ENCODE data around the gene TSPAN15.
A peak's percentile ranks its signal among the peaks of the same experiment; 100 is the strongest.
"Not testable (repeated sequence)": the region's sequence is repeated elsewhere in the genome, so short reads cannot be mapped to it uniquely, and the experiment has no call there.

The TSPAN15 gene

DNA sequence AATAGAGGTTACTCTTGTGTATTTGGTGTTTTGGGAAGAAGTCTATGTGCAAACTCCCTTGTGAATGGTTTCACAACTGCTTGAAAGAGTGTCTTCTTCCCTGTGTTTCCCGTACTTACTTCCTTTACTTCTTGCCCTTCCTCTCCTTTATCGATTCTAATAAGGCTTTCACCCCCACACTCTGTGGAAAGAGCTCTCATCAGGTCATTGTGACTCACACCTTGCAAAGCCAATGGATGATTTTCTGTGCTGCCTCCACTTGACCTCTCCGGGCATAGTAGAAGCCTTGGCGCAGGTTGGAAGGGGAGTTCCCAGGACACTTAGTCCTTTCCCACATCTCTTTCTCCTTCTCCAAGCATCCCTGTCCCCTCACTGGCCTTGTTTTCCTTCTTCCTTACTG, 6.2 kb upstream of the TSPAN15 start:
- DNase-seq (ENCODE audit: low spot score) = no peak
- Histone ChIP-seq H3K27ac (no peak overlapping the region), H3K4me3 (no peak overlapping the region)
- TF ChIP-seq, protein P1, sequence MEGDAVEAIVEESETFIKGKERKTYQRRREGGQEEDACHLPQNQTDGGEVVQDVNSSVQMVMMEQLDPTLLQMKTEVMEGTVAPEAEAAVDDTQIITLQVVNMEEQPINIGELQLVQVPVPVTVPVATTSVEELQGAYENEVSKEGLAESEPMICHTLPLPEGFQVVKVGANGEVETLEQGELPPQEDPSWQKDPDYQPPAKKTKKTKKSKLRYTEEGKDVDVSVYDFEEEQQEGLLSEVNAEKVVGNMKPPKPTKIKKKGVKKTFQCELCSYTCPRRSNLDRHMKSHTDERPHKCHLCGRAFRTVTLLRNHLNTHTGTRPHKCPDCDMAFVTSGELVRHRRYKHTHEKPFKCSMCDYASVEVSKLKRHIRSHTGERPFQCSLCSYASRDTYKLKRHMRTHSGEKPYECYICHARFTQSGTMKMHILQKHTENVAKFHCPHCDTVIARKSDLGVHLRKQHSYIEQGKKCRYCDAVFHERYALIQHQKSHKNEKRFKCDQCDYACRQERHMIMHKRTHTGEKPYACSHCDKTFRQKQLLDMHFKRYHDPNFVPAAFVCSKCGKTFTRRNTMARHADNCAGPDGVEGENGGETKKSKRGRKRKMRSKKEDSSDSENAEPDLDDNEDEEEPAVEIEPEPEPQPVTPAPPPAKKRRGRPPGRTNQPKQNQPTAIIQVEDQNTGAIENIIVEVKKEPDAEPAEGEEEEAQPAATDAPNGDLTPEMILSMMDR (IDR thresholded peaks at IDR 0.05) = no peak

DNA sequence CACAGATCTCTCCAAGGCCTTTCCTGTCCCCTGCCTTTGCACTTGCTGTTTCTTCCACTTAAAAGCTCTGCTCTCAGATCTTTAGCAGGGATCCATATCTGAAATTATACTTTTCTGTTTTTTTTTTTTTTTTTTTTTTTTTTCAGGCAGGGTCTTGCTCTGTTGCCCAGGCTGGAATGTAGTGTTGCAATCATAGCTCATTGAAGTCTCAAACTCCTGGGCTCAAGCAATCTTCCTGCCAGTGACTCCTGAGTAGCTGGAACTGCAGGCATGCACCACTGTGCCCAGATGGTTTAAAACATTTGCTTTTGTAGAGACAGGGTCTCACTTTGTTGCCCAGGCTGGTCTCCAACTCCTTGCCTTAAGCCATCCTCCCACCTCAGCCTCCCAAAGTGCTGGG, 5.0 kb upstream of the TSPAN15 start:
- DNase-seq (ENCODE audit: low spot score) = no peak

DNA sequence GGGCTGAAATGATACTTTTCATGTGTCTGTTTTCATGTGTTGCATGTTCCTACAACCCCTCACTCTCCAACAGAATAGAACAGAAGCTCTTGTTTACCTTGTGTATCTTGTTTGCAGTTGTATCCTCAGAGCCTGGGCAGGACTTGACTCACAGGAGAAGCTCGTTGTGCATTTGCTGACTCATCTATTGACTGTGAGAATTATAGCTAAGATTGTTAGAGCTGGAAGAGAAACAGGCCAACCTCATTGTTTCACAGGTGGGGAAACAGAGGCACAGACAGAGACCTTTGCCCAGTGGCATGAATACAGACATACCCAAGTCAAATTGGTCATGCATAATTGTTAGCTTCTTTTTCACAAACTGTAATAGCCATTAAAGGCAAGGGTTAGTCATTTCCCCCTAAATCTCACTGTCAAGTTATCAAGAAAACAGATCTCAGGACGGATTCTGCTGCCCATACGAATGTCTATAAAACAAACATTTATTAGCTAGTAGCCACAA, 4.6 kb upstream of the TSPAN15 start:
- H3K4me3 ChIP-seq = no peak overlapping the region
- TF ChIP-seq, protein P1 (IDR thresholded peaks at IDR 0.05) = no peak
- no peak overlapping the region for H3K27ac ChIP-seq
- DNase-seq (ENCODE audit: low spot score) = no peak

More for the DNA sequence above, 5.0 kb upstream of the TSPAN15 start:
- no peak overlapping the region for H3K27ac ChIP-seq
- TF ChIP-seq, protein P1 (IDR thresholded peaks at IDR 0.05) = no peak
- no peak overlapping the region for H3K4me3 ChIP-seq

DNA sequence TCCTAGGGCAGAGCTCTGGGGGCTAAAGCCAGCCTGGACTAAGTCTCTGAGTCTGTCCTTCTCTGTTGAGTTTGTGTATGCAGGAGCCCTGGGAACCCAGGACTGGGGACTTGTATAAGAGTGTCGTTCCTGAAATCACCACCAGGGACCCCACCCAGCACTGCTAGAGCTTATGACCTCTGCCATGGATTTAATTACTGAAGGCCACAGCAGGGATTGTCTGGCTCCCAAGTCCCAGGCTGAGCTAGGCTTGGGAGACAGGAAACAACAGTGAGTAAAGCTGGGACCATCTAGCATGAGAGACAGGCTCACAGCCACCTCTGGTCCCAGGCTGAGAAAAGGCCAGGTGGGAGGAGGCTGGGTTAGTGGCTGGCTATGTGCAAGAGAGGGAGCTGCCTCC, 1.4 kb upstream of the TSPAN15 start:
- H3K4me3 ChIP-seq = no peak overlapping the region
- H3K27ac ChIP-seq = no peak overlapping the region
- DNase-seq (ENCODE audit: low spot score) = no peak
- TF ChIP-seq, protein P1 (IDR thresholded peaks at IDR 0.05) = no peak

DNA sequence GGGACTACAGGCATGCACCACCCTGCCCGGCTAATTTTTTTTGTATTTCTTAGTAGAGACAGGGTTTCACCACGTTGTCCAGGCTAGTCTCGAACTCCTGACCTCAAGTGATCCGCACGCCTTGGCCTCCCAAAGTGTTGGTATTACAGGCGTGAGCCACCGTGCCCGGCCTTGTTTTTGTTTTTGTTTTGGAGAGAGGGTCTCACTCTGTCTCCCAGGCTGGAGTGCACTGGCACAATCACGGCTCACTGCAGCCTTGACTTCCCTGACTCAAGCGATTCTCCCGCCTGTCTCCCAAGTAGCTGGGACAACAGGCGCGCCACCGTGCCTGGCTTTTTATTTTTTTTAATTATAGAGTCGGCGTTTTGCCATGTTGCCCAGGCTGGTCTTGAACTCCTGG, 870 bp upstream of the TSPAN15 start:
- not testable (repeated sequence) for DNase-seq (ENCODE audit: low spot score); H3K4me3 ChIP-seq; H3K27ac ChIP-seq

DNA sequence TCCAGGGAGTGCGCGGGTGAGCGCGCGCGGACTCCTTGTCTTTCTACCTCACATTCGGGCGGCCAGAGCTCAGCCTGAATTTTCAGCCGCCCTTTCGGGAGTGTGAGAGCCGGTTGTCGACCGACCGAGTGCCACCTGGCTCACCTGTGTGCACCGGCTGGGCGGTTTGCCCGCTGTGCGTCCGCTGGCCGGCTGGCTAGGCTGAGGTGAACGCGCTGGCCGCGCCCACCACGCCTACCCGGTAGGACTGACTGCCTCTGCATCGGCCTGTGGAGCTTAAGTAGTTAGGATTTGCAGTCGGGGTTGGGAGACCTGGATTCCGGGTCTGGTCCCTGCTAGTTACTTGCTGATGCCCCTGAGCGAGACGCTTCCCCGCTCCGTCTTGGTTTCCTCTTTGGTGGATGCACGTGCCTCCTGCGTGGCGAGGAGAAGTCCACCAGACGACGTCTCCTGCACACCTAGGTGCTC, 553 bp downstream of the TSPAN15 start:
- no peak for DNase-seq (ENCODE audit: low spot score)
- TF ChIP-seq, protein P1 (IDR thresholded peaks at IDR 0.05) = no peak
- Histone ChIP-seq H3K27ac (peak overlapping the region in 1 of 2 donors; percentile 60), H3K4me3 (peak overlapping the region; percentile 83)

DNA sequence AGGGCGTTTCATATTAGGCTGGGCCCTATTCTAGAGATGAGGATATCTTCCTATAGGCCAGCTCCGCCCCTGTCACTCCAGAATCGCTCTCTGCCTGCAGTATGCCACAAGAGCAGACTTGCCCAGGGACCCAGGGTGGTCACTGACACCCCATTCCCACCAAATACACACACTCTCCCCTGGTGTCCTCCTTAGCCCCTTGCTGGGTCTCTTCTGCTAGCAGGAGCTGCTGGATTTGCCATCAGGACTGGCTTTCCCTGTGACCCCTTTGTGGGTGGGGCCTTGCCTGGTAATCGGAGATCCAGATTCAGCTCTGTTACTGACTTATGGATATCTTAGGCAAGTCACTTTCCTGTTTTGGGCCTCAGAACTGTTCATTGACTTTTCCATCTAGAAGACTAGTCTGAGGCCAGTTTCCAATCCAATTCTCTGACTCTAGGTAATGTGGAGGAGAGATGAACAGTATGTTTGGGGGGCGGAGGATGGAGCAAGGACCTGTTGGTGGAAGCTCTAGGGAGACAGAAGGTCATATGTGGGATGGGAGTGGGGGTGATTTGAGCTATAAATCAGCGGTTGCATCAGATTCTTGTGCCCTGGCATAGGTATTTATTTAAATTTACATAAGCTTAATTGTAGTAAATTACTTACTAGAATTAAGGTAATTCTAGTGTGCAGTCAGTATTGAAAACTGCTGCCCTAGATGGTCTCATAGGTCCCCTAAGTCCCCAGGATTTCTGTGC, 1.6 kb downstream of the TSPAN15 start:
- DNase-seq (ENCODE audit: low spot score) = no peak
- H3K27ac ChIP-seq = no peak overlapping the region
- peak overlapping the region; percentile 83 for H3K4me3 ChIP-seq
- TF ChIP-seq, protein P1 (IDR thresholded peaks at IDR 0.05) = no peak
